HEK293 (cell line): ENCODE measurements around the gene CSPG4.

Experiments
- CTCF ChIA-PET: fragments of 350-600 bp; formaldehyde crosslinking; extraction: SDS; loops from one replicate; lab custom pipeline; 2021; ENCODE audit warnings: antibody characterized with exemption; lab: Yijun Ruan, JAX
- POLR2A ChIA-PET: fragments of 300-600 bp; formaldehyde crosslinking; extraction: SDS; loops from one replicate; lab custom pipeline; 2020; ENCODE audit warnings: antibody characterized with exemption, inconsistent platforms; lab: Yijun Ruan, JAX
- H3K27ac ChIP-seq: fragments of 200-500 bp; sonication (Bioruptor generic); 2 replicates; pipeline ENCODE4 v1.5.1; 2014; ENCODE audit warnings: low read depth, low read length, control low read depth, inconsistent platforms; ENCODE audit errors: extremely low read depth
- H3K36me3 ChIP-seq, 2 experiments: fragments of 200-500 bp in 1 of 2; sonication (Bioruptor generic) in 1 of 2; 1 replicate in 1 of 2; 2 replicates in 1 of 2; pipeline ENCODE4 v1.5.1; 2014 to 2017; ENCODE audit warnings: inconsistent platforms in 2 of 2, low read length in 2 of 2; ENCODE audit not compliant: control insufficient read depth in 2 of 2, insufficient read depth in 1 of 2
- H3K4me1 ChIP-seq: fragments of 200-500 bp; sonication (Bioruptor generic); 2 replicates; pipeline ENCODE4 v1.5.1; 2014; ENCODE audit warnings: mild to moderate bottlenecking, low read length, inconsistent platforms; ENCODE audit not compliant: control insufficient read depth, insufficient read depth
- H3K4me3 ChIP-seq: 2 replicates; pipeline ENCODE4 v1.5.1; 2011; ENCODE audit warnings: low read depth, mild to moderate bottlenecking, control low read depth, low read length, moderate library complexity
- H3K9me3 ChIP-seq: fragments of 200-500 bp; sonication (Bioruptor generic); 2 replicates; pipeline ENCODE4 v1.5.1; 2014; ENCODE audit warnings: low read depth, low read length, inconsistent platforms; ENCODE audit not compliant: control insufficient read depth, insufficient read depth
- GLIS2 ChIP-seq: fragments of 450-650 bp; formaldehyde crosslinking; IDR thresholded peaks from 2 replicates; pipeline ENCODE4 v1.5.1; 2016; ENCODE audit warnings: missing biosample characterization, missing genetic modification characterization
- IKZF3 ChIP-seq: fragments of 450-650 bp; IDR thresholded peaks from 2 replicates; pipeline ENCODE4 v1.5.0; 2018; ENCODE audit warnings: missing biosample characterization, mild to moderate bottlenecking, missing genetic modification characterization, moderate library complexity
- KLF17 ChIP-seq: fragments of 450-650 bp; formaldehyde crosslinking; IDR thresholded peaks from 2 replicates; pipeline ENCODE4 v1.5.1; 2016; ENCODE audit warnings: missing biosample characterization, missing genetic modification characterization
- OSR2 ChIP-seq: fragments of 450-650 bp; formaldehyde crosslinking; IDR thresholded peaks from 2 replicates; pipeline ENCODE4 v1.5.1; 2016; ENCODE audit warnings: missing biosample characterization, missing genetic modification characterization
- PRDM6 ChIP-seq: fragments of 450-650 bp; formaldehyde crosslinking; IDR thresholded peaks from 2 replicates; pipeline ENCODE4 v1.5.1; 2017; ENCODE audit warnings: missing biosample characterization, missing genetic modification characterization
- ZBTB10 ChIP-seq: fragments of 450-650 bp; formaldehyde crosslinking; IDR thresholded peaks from 2 replicates; pipeline ENCODE4 v1.5.1; 2016; ENCODE audit warnings: missing biosample characterization, missing genetic modification characterization
- ZBTB11 ChIP-seq: fragments of 450-650 bp; formaldehyde crosslinking; conservative IDR thresholded peaks from 2 replicates; pipeline ENCODE4 v1.5.1; 2016; ENCODE audit warnings: low read depth, missing biosample characterization, missing genetic modification characterization
- ZBTB20 ChIP-seq: fragments of 450-650 bp; formaldehyde crosslinking; IDR thresholded peaks from 2 replicates; pipeline ENCODE4 v1.5.1; 2016; ENCODE audit warnings: missing biosample characterization, missing genetic modification characterization
- ZBTB7A ChIP-seq: fragments of 450-650 bp; formaldehyde crosslinking; IDR thresholded peaks from 2 replicates; pipeline ENCODE4 v1.5.1; 2016; ENCODE audit warnings: low read depth, missing biosample characterization, missing genetic modification characterization
- ZFP69B ChIP-seq: fragments of 450-650 bp; formaldehyde crosslinking; IDR thresholded peaks from 2 replicates; pipeline ENCODE4 v1.5.1; 2016; ENCODE audit warnings: missing biosample characterization, missing genetic modification characterization
- ZNF23 ChIP-seq: fragments of 450-650 bp; formaldehyde crosslinking; IDR thresholded peaks from 2 replicates; pipeline ENCODE4 v1.5.1; 2016; ENCODE audit warnings: missing biosample characterization, missing genetic modification characterization, borderline replicate concordance
- ZNF274 ChIP-seq, 2 experiments: fragments of 200-500 bp in 1 of 2; fragments of 450-650 bp in 1 of 2; sonication (Bioruptor generic) in 1 of 2; formaldehyde crosslinking in 1 of 2; IDR thresholded peaks; 2 replicates each; pipeline versions ENCODE4 v1.5.1 to v1.6.1; 2014 to 2016; ENCODE audit warnings: borderline replicate concordance in 1 of 2, inconsistent platforms in 1 of 2, low read length in 1 of 2, missing biosample characterization in 1 of 2, missing genetic modification characterization in 1 of 2
- ZNF692 ChIP-seq: fragments of 450-650 bp; formaldehyde crosslinking; IDR thresholded peaks from 2 replicates; pipeline ENCODE4 v1.5.1; 2016; ENCODE audit warnings: missing biosample characterization, missing genetic modification characterization
- ZNF701 ChIP-seq: fragments of 450-650 bp; formaldehyde crosslinking; IDR thresholded peaks from 2 replicates; pipeline ENCODE4 v1.5.1; 2016; ENCODE audit warnings: missing biosample characterization, missing genetic modification characterization
- ZNF707 ChIP-seq: fragments of 450-650 bp; formaldehyde crosslinking; IDR thresholded peaks from 2 replicates; pipeline ENCODE4 v1.5.1; 2016; ENCODE audit warnings: missing biosample characterization, missing genetic modification characterization
- ZNF76 ChIP-seq: fragments of 450-650 bp; formaldehyde crosslinking; IDR thresholded peaks from 2 replicates; pipeline ENCODE4; 2016; ENCODE audit warnings: low read depth, missing biosample characterization, missing genetic modification characterization, borderline replicate concordance
- ZNF777 ChIP-seq: fragments of 450-650 bp; formaldehyde crosslinking; IDR thresholded peaks from 2 replicates; pipeline ENCODE4 v1.5.1; 2017; ENCODE audit warnings: missing biosample characterization, missing genetic modification characterization, borderline replicate concordance
- ZSCAN16 ChIP-seq: fragments of 450-650 bp; formaldehyde crosslinking; IDR thresholded peaks from 2 replicates; pipeline ENCODE4 v1.5.1; 2016; ENCODE audit warnings: missing biosample characterization, missing genetic modification characterization

The CSPG4 gene

GRCh38 chr15:75685195-75685594, 27.5 kb downstream of the CSPG4 start:
- POLR2A ChIA-PET, result no interaction called here
- TF ChIP-seq ZNF777 (tag by site-specific recombination) (no peak), IKZF3 (tag by site-specific recombination) (no peak), ZSCAN16 (tag by site-specific recombination) (no peak), PRDM6 (tag by site-specific recombination) (no peak), ZNF274 (IDR thresholded peaks at IDR 0.05; ENCODE audit: low read length) (no peak), ZNF274 (tag by site-specific recombination; IDR thresholded peaks at IDR 0.05; ENCODE audit: borderline replicate concordance) (no peak), ZFP69B (tag by site-specific recombination) (no peak), ZBTB10 (tag by site-specific recombination) (no peak), KLF17 (tag by site-specific recombination) (no peak), ZBTB7A (tag by site-specific recombination) (no peak), ZNF707 (no peak), ZBTB11 (tag by site-specific recombination) (no peak), ZNF692 (tag by site-specific recombination) (no peak), ZBTB20 (no peak), ZNF23 (tag by site-specific recombination) (no peak), GLIS2 (tag by site-specific recombination) (no peak), ZNF701 (tag by site-specific recombination) (no peak), OSR2 (tag by site-specific recombination) (no peak), ZNF76 (tag by site-specific recombination) (no peak)
- no peak overlapping the region for H3K27ac ChIP-seq
- peaks cover 0 to 5% of the 10 kb centered on the region in 2 experiments; a peak in 1 of 3 replicates for H3K36me3 ChIP-seq
- no peaks in the 10 kb centered on the region for H3K9me3 ChIP-seq
- CTCF ChIA-PET, result interaction anchor here (0.5 to 6.0 kb wide), 23 partner anchors 9 to 635 kb away, joined by 3 to 66 read pairs (median 4); partner anchors contain the start of genes CSPG4, MAN2C1 and SNUPN
- H3K4me3 ChIP-seq, result no peak overlapping the region
- H3K4me1 ChIP-seq, result no peaks in the 10 kb centered on the region
